Spleen (tissue), 11 donors: ENCODE measurements around the gene ARHGEF10L. TPM values are rescaled to one million over a fixed set of nuclear protein-coding genes. Genes with fewer than 3 reads are reported as not detected.

Experiments
- DNase-seq: peaks from one replicate; pipeline ENCODE4 v3.0.0-alpha.2; 2020
- H3K27ac ChIP-seq, 8 donors: fragments of 200-600 bp; sonication (generic) in 7 of 8; 1 replicate in 4 of 8; 2 replicates in 4 of 8; pipeline versions ENCODE4 v1.5.0 to v1.8.0; 2016 to 2021; ENCODE audit warnings: inconsistent platforms in 4 of 8, mild to moderate bottlenecking in 4 of 8, moderate library complexity in 1 of 8
- H3K27me3 ChIP-seq, 7 donors: fragments of 200-600 bp; sonication (generic) in 6 of 7; replicated peaks in 1 of 7; 1 replicate in 4 of 7; 2 replicates in 3 of 7; pipeline versions ENCODE4 v1.5.0 to v1.8.0; 2016 to 2021; ENCODE audit warnings: inconsistent platforms in 3 of 7, mild to moderate bottlenecking in 1 of 7
- H3K36me3 ChIP-seq, 6 donors: fragments of 200-600 bp; sonication (generic) in 5 of 6; 1 replicate in 4 of 6; 2 replicates in 2 of 6; pipeline versions ENCODE4 v1.5.0 to v1.8.0; 2016 to 2021; ENCODE audit warnings: inconsistent platforms in 2 of 6
- H3K4me1 ChIP-seq, 6 donors: fragments of 200-600 bp; sonication (generic) in 5 of 6; 1 replicate in 3 of 6; 2 replicates in 3 of 6; pipeline versions ENCODE4 v1.5.0 to v1.8.0; 2016 to 2021; ENCODE audit warnings: inconsistent platforms in 3 of 6
- H3K4me3 ChIP-seq, 8 donors: fragments of 200-600 bp; sonication (generic) in 7 of 8; 1 replicate in 4 of 8; 2 replicates in 4 of 8; pipeline versions ENCODE4 v1.5.0 to v1.8.0; 2016 to 2021; ENCODE audit warnings: inconsistent platforms in 4 of 8, mild to moderate bottlenecking in 4 of 8, moderate library complexity in 2 of 8
- H3K9me3 ChIP-seq, 8 donors: fragments of 200-600 bp; sonication (generic) in 7 of 8; 1 replicate in 4 of 8; 2 replicates in 4 of 8; pipeline versions ENCODE4 v1.5.0 to v1.8.0; 2016 to 2021; ENCODE audit warnings: inconsistent platforms in 4 of 8
- CTCF ChIP-seq, 11 experiments: fragments of 200-600 bp in 7 of 11; fragments of 450-650 bp in 4 of 11; sonication (generic) in 4 of 11; IDR thresholded peaks in 8 of 11; conservative IDR thresholded peaks in 3 of 11; 1 replicate in 7 of 11; 2 replicates in 4 of 11; pipeline versions ENCODE4 v1.4.0 to v1.8.0; 2016 to 2021; ENCODE audit warnings: antibody characterized with exemption in 11 of 11, inconsistent platforms in 4 of 11, mild to moderate bottlenecking in 1 of 11
- POLR2A ChIP-seq, 3 donors: fragments of 450-650 bp; IDR thresholded peaks; one replicate each; pipeline ENCODE4 v1.5.1; 2017; ENCODE audit warnings: antibody characterized with exemption in 3 of 3, mild to moderate bottlenecking in 1 of 3
- POLR2AphosphoS5 ChIP-seq, 3 donors: sonication (generic); formaldehyde crosslinking; IDR thresholded peaks; one replicate each; pipeline ENCODE4 v1.5.1; 2017; ENCODE audit warnings: antibody characterized with exemption in 3 of 3
- WGBS, 5 donors: extraction: QIAGEN DNeasy Blood & Tissue Kit in 3 of 5; methylation state at CpG; one replicate each; pipeline versions ENCODE4 v1.1.5 to v1.1.7; 2013 to 2018; 5-methylcytosine and 5-hydroxymethylcytosine counted together
- intact Hi-C: fragments of 100-400 bp; cut with DNase I; formaldehyde crosslinking; loops from one replicate; pipeline ENCODE4 v1.15.0; 2023; ENCODE audit warnings: low total_unique reads
- polyA plus RNA-seq, 3 donors: library from polyadenylated mRNA; stranded (reverse); fragments of 200-250 nt; gene quantifications; one replicate each; pipeline ENCODE4 v1.2.1, GENCODE V29; 2013
- total RNA-seq, 7 donors: library from RNA; depleted of rRNA in 3 of 7; stranded (reverse); fragments of >200 nt in 3 of 7; fragmentation: NEBNext Ultra II Directional in 4 of 7; extraction: Animal tissue kit (Norgen Biotek cat#: 25700) in 4 of 7; gene quantifications; one replicate each; pipeline versions ENCODE4 v1.1.0 to v1.2.1, GENCODE V29; 2016 to 2021
- donor health status: healthy with polysubstance abuse.
- donor health status: DM: no; HTN: no; CAD: no; lungs with moderate emphysema.
- donor health status: DM: no; HTN: no; CAD: no.
- donor health status: Bipolar disorder and iron deficiency.
- donor health status: healthy.
- donor health status: DM: no; HTN: no; CAD: no.
- donor health status: DM: yes; HTN: yes; CAD: no.

Gene ARHGEF10L
- total and polyA plus RNA-seq, 10 donors = 10.0 to 40.9 (median 21.4) TPM

GRCh38 chr1:17710889-17711576, 171.5 kb downstream of the ARHGEF10L start:
- TF ChIP-seq POLR2A (IDR thresholded peaks at IDR 0.05) (no peak), POLR2AphosphoS5 (IDR thresholded peaks at IDR 0.05) (no peak), CTCF (IDR thresholded peaks at IDR 0.05 in 8 of 11, conservative IDR thresholded peaks at IDR 0.05 in 3 of 11) (no peak)
- 57 to 80% (median 70%) methylated on average over 4 of the region's 4 CpGs for WGBS, 5 donors
- Histone ChIP-seq H3K27ac (no peak overlapping the region), H3K36me3 (no peaks in the 10 kb centered on the region), H3K9me3 (peaks cover 0 to 12% (median 2%) of the 10 kb centered on the region in 8 donors), H3K27me3 (peaks cover 0 to 14% (median 0%) of the 10 kb centered on the region in 7 donors), H3K4me3 (no peak overlapping the region), H3K4me1 (no peaks in the 10 kb centered on the region)
- DNase-seq = no peak
- intact Hi-C loops = no loop called here

- H3K4me3 ChIP-seq = no peak overlapping the region
- H3K36me3 ChIP-seq = no peaks in the 10 kb centered on the region
- H3K9me3 ChIP-seq = peaks cover 0 to 12% (median 2%) of the 10 kb centered on the region in 8 donors
- peaks cover 0 to 14% (median 0%) of the 10 kb centered on the region in 7 donors for H3K27me3 ChIP-seq
- DNase-seq = no peak
- H3K27ac ChIP-seq = no peak overlapping the region
- H3K4me1 ChIP-seq = no peaks in the 10 kb centered on the region
- TF ChIP-seq POLR2A (IDR thresholded peaks at IDR 0.05) (no peak), CTCF (IDR thresholded peaks at IDR 0.05 in 8 of 11, conservative IDR thresholded peaks at IDR 0.05 in 3 of 11) (no peak), POLR2AphosphoS5 (IDR thresholded peaks at IDR 0.05) (no peak)
- intact Hi-C loops = no loop called here
Measured at GRCh38 chr1:17711577-17711910, 172.0 kb downstream of the ARHGEF10L start.

GRCh38 chr1:17711941-17712340, 172.4 kb downstream of the ARHGEF10L start:
- intact Hi-C loops = no loop called here
- no peak overlapping the region for H3K27ac ChIP-seq
- DNase-seq = no peak
- no peaks in the 10 kb centered on the region for H3K4me1 ChIP-seq
- H3K9me3 ChIP-seq = peaks cover 0 to 12% (median 2%) of the 10 kb centered on the region in 8 donors
- TF ChIP-seq POLR2A (IDR thresholded peaks at IDR 0.05) (no peak), POLR2AphosphoS5 (IDR thresholded peaks at IDR 0.05) (no peak), CTCF (IDR thresholded peaks at IDR 0.05 in 8 of 11, conservative IDR thresholded peaks at IDR 0.05 in 3 of 11) (no peak)
- 72 to 89% (median 85%) methylated on average over 5 of the region's 5 CpGs for WGBS, 5 donors
- H3K36me3 ChIP-seq = no peaks in the 10 kb centered on the region
- H3K27me3 ChIP-seq = peaks cover 0 to 14% (median 0%) of the 10 kb centered on the region in 7 donors
- H3K4me3 ChIP-seq = no peak overlapping the region

GRCh38 chr1:17713993-17714392, 174.5 kb downstream of the ARHGEF10L start:
- intact Hi-C loops = no loop called here
- TF ChIP-seq CTCF (IDR thresholded peaks at IDR 0.05 in 8 of 11, conservative IDR thresholded peaks at IDR 0.05 in 3 of 11) (no peak), POLR2AphosphoS5 (IDR thresholded peaks at IDR 0.05) (no peak), POLR2A (IDR thresholded peaks at IDR 0.05) (no peak)
- no peak for DNase-seq
- 66 to 83% (median 71%) methylated on average over 4 to 5 of the region's 5 CpGs for WGBS, 5 donors
- H3K4me3 ChIP-seq = no peak overlapping the region
- H3K9me3 ChIP-seq = peaks cover 0 to 12% (median 2%) of the 10 kb centered on the region in 8 donors
- H3K36me3 ChIP-seq = no peaks in the 10 kb centered on the region
- H3K4me1 ChIP-seq = no peaks in the 10 kb centered on the region
- no peak overlapping the region for H3K27ac ChIP-seq
- peaks cover 0 to 11% (median 0%) of the 10 kb centered on the region in 7 donors for H3K27me3 ChIP-seq
